Esophagus squamous epithelium (tissue), 4 donors: ENCODE measurements around the gene IQUB.
"Not testable (repeated sequence)": the region's sequence is repeated elsewhere in the genome, so short reads cannot be mapped to it uniquely, and the experiment has no call there.

ENCODE experiments used
- CTCF ChIP-seq, 6 experiments: fragments of 450-650 bp in 4 of 6; fragments of 200-600 bp in 2 of 6; sonication (generic) in 2 of 6; IDR thresholded peaks; one replicate each; pipeline ENCODE4 v1.5.1; 2016 to 2019; ENCODE audit warnings: antibody characterized with exemption in 6 of 6, mild to moderate bottlenecking in 4 of 6, moderate library complexity in 4 of 6
- POLR2A ChIP-seq, 4 donors: fragments of 450-650 bp; IDR thresholded peaks; one replicate each; pipeline ENCODE4 v1.6.1; 2017; ENCODE audit warnings: antibody characterized with exemption in 4 of 4, mild to moderate bottlenecking in 4 of 4, moderate library complexity in 3 of 4

GRCh38 chr7:123532788-123533552 lies 1.4 kb downstream of the IQUB start:
- not testable (repeated sequence) for TF ChIP-seq CTCF, POLR2A (IDR thresholded peaks at IDR 0.05)
